ENCODE measurements around the gene PXT1. TPM values are rescaled to one million over a fixed set of nuclear protein-coding genes. Genes with fewer than 3 reads are reported as not detected.

The PXT1 gene
- total and polyA plus RNA-seq, 2 donors (not counting 1 experiment from before 2014, with no cell fraction given) = 0.52 TPM; not detected in 1

- no peak overlapping the region for H3K4me2 ChIP-seq (replicated peaks; ENCODE audit: low read depth, low read length, poor library complexity, severe bottlenecking)
- H3K4me3 ChIP-seq (ENCODE audit: control extremely low read depth in 1 of 5, extremely low read depth in 1 of 5, insufficient read depth in 1 of 5, low read depth in 2 of 5, low read length in 4 of 5) = no peak overlapping the region
- ATAC-seq (ENCODE audit: low read depth) (no peak), DNase-seq (no peak)
- H3K9ac ChIP-seq (ENCODE audit: low read length) = no peak overlapping the region
- Mint-ChIP-seq H3K4me1 (peaks cover 23% of the 10 kb centered on the region), H3K27ac (no peak overlapping the region), H3K4me3 (no peak overlapping the region), H3K27me3 (peaks cover 14% of the 10 kb centered on the region), H3K9me3 (ENCODE audit: insufficient read depth) (no peaks in the 10 kb centered on the region)
- ChIA-PET CTCF (interaction anchor here (0.7 to 3.6 kb wide), 2 partner anchors 22 to 377 kb away, joined by 3 to 13 read pairs; no protein-coding TSS in a partner anchor), POLR2A (no interaction called here)
- no peaks in the 10 kb centered on the region for H3K9me3 ChIP-seq (ENCODE audit: control extremely low read depth in 1 of 3, control insufficient read depth in 2 of 3, insufficient read depth in 1 of 3, low read length in 2 of 3)
- no peak for TF ChIP-seq CTCF (IDR thresholded peaks at IDR 0.05)
- no peak for TF ChIP-seq EZH2 (IDR thresholded peaks at IDR 0.05; ENCODE audit: borderline replicate concordance, insufficient read depth, low read depth, low read length, poor library complexity, severe bottlenecking)
- H3K4me1 ChIP-seq (ENCODE audit: control insufficient read depth in 2 of 2, insufficient read depth in 2 of 2, low read length in 2 of 2) = peaks cover 6 to 21% of the 10 kb centered on the region in 2 donors
- H3K27me3 ChIP-seq (replicated peaks in 1 of 4; ENCODE audit: control extremely low read depth in 1 of 4, control insufficient read depth in 3 of 4, insufficient read depth in 4 of 4, low read length in 3 of 4) = peaks cover 0 to 5% (median 2%) of the 10 kb centered on the region in 4 experiments
- no peaks in the 10 kb centered on the region for H3K36me3 ChIP-seq (replicated peaks in 1 of 2; ENCODE audit: control extremely low read depth in 1 of 2, control insufficient read depth in 1 of 2, extremely low read depth in 1 of 2, insufficient read depth in 2 of 2, low read length in 1 of 2)
- no peaks in the 10 kb centered on the region for H4K20me1 ChIP-seq (ENCODE audit: control insufficient read depth, insufficient read depth, low read length, poor library complexity, severe bottlenecking)
- no peaks in the 10 kb centered on the region for H3K79me2 ChIP-seq (ENCODE audit: control insufficient read depth, insufficient read depth, low read length)
- no peak overlapping the region for H2AFZ ChIP-seq (ENCODE audit: insufficient read depth, low read depth, low read length, poor library complexity, severe bottlenecking)
- no peak overlapping the region for H3K27ac ChIP-seq (ENCODE audit: low read length in 2 of 2)
- intact Hi-C loops (cut with micrococcal nuclease) = no loop called here
- WGBS (ENCODE audit: insufficient coverage) = 74% methylated on average over 2 of the region's 9 CpGs
Measured at GRCh38 chr6:36381502-36382389, 60.9 kb downstream of the PXT1 start.

- H3K4me1 ChIP-seq (ENCODE audit: control insufficient read depth in 2 of 2, insufficient read depth in 2 of 2, low read length in 2 of 2) = peaks cover 0 to 13% of the 10 kb centered on the region in 2 donors
- H3K9me3 ChIP-seq (ENCODE audit: control extremely low read depth in 1 of 3, control insufficient read depth in 2 of 3, insufficient read depth in 1 of 3, low read length in 2 of 3) = no peaks in the 10 kb centered on the region
- no peak overlapping the region for H3K4me2 ChIP-seq (replicated peaks; ENCODE audit: low read depth, low read length, poor library complexity, severe bottlenecking)
- WGBS (ENCODE audit: insufficient coverage) = 96% methylated on average over 3 of the region's 4 CpGs
- H3K27ac ChIP-seq (ENCODE audit: low read length in 2 of 2) = no peak overlapping the region
- ChIA-PET POLR2A (no interaction called here), CTCF (interaction anchor here (0.7 to 3.6 kb wide), 4 partner anchors 20 to 954 kb away, joined by 3 to 13 read pairs (median 4); partner anchors contain the start of gene MAPK14)
- H3K36me3 ChIP-seq (replicated peaks in 1 of 2; ENCODE audit: control extremely low read depth in 1 of 2, control insufficient read depth in 1 of 2, extremely low read depth in 1 of 2, insufficient read depth in 2 of 2, low read length in 1 of 2) = no peaks in the 10 kb centered on the region
- H3K79me2 ChIP-seq (ENCODE audit: control insufficient read depth, insufficient read depth, low read length) = no peaks in the 10 kb centered on the region
- TF ChIP-seq CTCF (IDR thresholded peaks at IDR 0.05) (no peak), EZH2 (IDR thresholded peaks at IDR 0.05; ENCODE audit: borderline replicate concordance, insufficient read depth, low read depth, low read length, poor library complexity, severe bottlenecking) (no peak)
- no peaks in the 10 kb centered on the region for H3K9me3 Mint-ChIP-seq (ENCODE audit: insufficient read depth)
- H4K20me1 ChIP-seq (ENCODE audit: control insufficient read depth, insufficient read depth, low read length, poor library complexity, severe bottlenecking) = no peaks in the 10 kb centered on the region
- intact Hi-C loops (cut with micrococcal nuclease) = no loop called here
- no peak overlapping the region for H3K9ac ChIP-seq (ENCODE audit: low read length)
- H2AFZ ChIP-seq (ENCODE audit: insufficient read depth, low read depth, low read length, poor library complexity, severe bottlenecking) = no peak overlapping the region
- H3K27ac Mint-ChIP-seq = no peak overlapping the region
- no peak for ATAC-seq (ENCODE audit: low read depth)
- DNase-seq = no peak
- peaks cover 1% of the 10 kb centered on the region for H3K27me3 Mint-ChIP-seq
- peaks cover 14% of the 10 kb centered on the region for H3K4me1 Mint-ChIP-seq
- no peak overlapping the region for H3K4me3 Mint-ChIP-seq
- no peaks in the 10 kb centered on the region for H3K27me3 ChIP-seq (replicated peaks in 1 of 4; ENCODE audit: control extremely low read depth in 1 of 4, control insufficient read depth in 3 of 4, insufficient read depth in 4 of 4, low read length in 3 of 4)
- no peak overlapping the region for H3K4me3 ChIP-seq (ENCODE audit: control extremely low read depth in 1 of 5, extremely low read depth in 1 of 5, insufficient read depth in 1 of 5, low read depth in 2 of 5, low read length in 4 of 5)
Measured at GRCh38 chr6:36380166-36380565, 62.5 kb downstream of the PXT1 start.
